ENCODE results near the gene PPP2R3A. TPM values are rescaled to one million over a fixed set of nuclear protein-coding genes. Genes with fewer than 3 reads are reported as not detected.
"Not testable (repeated sequence)": the region's sequence is repeated elsewhere in the genome, so short reads cannot be mapped to it uniquely, and the experiment has no call there.

PPP2R3A gene
- total RNA-seq, 1 experiment from 2014 or later, result 1.1 TPM

DNA sequence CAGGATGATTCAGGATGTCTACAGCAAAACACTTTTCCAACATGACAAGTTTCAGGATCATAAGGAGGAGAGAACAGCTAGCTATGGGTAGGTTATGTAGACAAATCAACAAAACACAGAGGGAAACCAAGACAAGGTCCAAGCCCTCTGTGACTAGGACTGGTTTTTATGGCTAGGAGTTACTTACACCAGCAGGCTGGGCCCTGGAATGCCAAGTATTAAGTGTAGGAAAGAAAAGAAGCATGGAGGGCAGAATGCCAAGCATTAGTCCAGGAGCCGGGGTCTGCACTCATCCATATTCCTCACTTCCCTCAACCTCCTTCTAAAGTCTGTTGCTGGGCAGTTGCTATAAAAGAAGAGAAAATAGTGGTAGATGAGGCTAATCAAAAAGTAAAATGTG is 35.3 kb upstream of the PPP2R3A start:
- Histone ChIP-seq H3K9me3 (ENCODE audit: low read depth, low read length, poor library complexity, severe bottlenecking) (no peaks in the 10 kb centered on the region), H3K27me3 (replicated peaks; ENCODE audit: insufficient read depth, low read depth, low read length, poor library complexity) (peaks cover 5% of the 10 kb centered on the region), H3K27ac (ENCODE audit: low read depth, low read length, poor library complexity, severe bottlenecking) (no peak overlapping the region), H3K36me3 (ENCODE audit: insufficient read depth, low read length, poor library complexity, severe bottlenecking) (no peaks in the 10 kb centered on the region), H3K4me3 (ENCODE audit: low read depth, low read length, poor library complexity, severe bottlenecking) (no peak overlapping the region), H3K4me1 (ENCODE audit: insufficient read depth, low read length, poor library complexity, severe bottlenecking) (no peaks in the 10 kb centered on the region)
- CTCF ChIA-PET, result no interaction called here
- TF ChIP-seq EZH2 (IDR thresholded peaks at IDR 0.05; ENCODE audit: borderline replicate concordance, low read depth, low read length, poor library complexity, severe bottlenecking), result no peak
- TF ChIP-seq, protein P1, sequence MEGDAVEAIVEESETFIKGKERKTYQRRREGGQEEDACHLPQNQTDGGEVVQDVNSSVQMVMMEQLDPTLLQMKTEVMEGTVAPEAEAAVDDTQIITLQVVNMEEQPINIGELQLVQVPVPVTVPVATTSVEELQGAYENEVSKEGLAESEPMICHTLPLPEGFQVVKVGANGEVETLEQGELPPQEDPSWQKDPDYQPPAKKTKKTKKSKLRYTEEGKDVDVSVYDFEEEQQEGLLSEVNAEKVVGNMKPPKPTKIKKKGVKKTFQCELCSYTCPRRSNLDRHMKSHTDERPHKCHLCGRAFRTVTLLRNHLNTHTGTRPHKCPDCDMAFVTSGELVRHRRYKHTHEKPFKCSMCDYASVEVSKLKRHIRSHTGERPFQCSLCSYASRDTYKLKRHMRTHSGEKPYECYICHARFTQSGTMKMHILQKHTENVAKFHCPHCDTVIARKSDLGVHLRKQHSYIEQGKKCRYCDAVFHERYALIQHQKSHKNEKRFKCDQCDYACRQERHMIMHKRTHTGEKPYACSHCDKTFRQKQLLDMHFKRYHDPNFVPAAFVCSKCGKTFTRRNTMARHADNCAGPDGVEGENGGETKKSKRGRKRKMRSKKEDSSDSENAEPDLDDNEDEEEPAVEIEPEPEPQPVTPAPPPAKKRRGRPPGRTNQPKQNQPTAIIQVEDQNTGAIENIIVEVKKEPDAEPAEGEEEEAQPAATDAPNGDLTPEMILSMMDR (conservative IDR thresholded peaks at IDR 0.05; ENCODE audit: low read depth, low read length), result no peak
- BruUV-seq (replicated peaks), result no TSS peak
- DNase-seq (ENCODE audit: low spot score), result no peak
- intact Hi-C loops (cut with micrococcal nuclease; ENCODE audit: unreplicated experiment), result no loop called here
- POLR2A ChIA-PET (ENCODE audit: low non-redundant PET), result no interaction called here

DNA sequence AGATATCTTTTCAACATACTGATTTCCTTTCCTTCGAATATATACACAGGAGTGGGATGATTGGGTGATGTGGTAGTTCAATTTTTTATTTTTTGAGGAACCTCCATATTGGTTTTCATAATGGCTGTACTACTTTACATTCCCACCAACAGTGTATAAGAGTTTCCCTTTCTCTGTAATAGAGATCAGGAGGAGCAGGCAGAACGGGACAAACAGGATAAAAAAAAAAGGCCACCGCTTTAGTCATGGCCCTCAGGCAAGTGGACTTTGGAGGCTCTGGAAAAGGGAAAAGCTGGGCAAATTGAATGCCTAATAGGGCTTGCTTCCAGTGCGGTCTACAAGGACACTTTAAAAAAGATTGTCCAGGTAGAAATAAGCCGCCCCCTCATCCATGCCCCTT is 30.4 kb upstream of the PPP2R3A start:
- POLR2A ChIA-PET (ENCODE audit: low non-redundant PET), result not testable (repeated sequence)

DNA sequence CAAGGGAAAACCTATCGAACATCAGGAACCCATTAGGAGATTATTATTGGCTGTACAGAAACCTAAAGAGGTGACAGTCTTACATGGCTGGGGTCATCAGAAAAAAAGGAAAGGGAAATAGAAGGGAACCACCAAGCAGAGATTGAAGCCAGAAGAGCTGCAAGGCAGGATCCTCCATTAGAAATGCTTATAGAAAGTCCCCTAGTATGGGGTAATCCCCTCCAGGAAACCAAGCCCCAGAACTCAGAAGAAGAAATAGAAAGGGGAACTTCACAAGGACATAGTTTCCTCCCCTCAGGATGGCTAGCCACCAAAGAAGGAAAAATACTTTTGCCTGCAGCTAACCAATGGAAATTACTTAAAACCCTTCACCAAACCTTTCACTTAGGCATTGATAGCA is 27.8 kb upstream of the PPP2R3A start:
- H3K27ac ChIP-seq (ENCODE audit: low read depth, low read length, poor library complexity, severe bottlenecking); H3K27me3 ChIP-seq (replicated peaks; ENCODE audit: insufficient read depth, low read depth, low read length, poor library complexity); DNase-seq (ENCODE audit: low spot score); H3K9me3 ChIP-seq (ENCODE audit: low read depth, low read length, poor library complexity, severe bottlenecking); H3K4me1 ChIP-seq (ENCODE audit: insufficient read depth, low read length, poor library complexity, severe bottlenecking); intact Hi-C loops (cut with micrococcal nuclease; ENCODE audit: unreplicated experiment); BruUV-seq (replicated peaks); H3K36me3 ChIP-seq (ENCODE audit: insufficient read depth, low read length, poor library complexity, severe bottlenecking); H3K4me3 ChIP-seq (ENCODE audit: low read depth, low read length, poor library complexity, severe bottlenecking); CTCF ChIA-PET; POLR2A ChIA-PET (ENCODE audit: low non-redundant PET): not testable (repeated sequence)

More for the DNA sequence above, 30.4 kb upstream of the PPP2R3A start:
- H3K9me3 ChIP-seq (ENCODE audit: low read depth, low read length, poor library complexity, severe bottlenecking); H3K27ac ChIP-seq (ENCODE audit: low read depth, low read length, poor library complexity, severe bottlenecking); intact Hi-C loops (cut with micrococcal nuclease; ENCODE audit: unreplicated experiment); H3K4me3 ChIP-seq (ENCODE audit: low read depth, low read length, poor library complexity, severe bottlenecking); BruUV-seq (replicated peaks); CTCF ChIA-PET; DNase-seq (ENCODE audit: low spot score); H3K4me1 ChIP-seq (ENCODE audit: insufficient read depth, low read length, poor library complexity, severe bottlenecking); H3K27me3 ChIP-seq (replicated peaks; ENCODE audit: insufficient read depth, low read depth, low read length, poor library complexity); H3K36me3 ChIP-seq (ENCODE audit: insufficient read depth, low read length, poor library complexity, severe bottlenecking): not testable (repeated sequence)

DNA sequence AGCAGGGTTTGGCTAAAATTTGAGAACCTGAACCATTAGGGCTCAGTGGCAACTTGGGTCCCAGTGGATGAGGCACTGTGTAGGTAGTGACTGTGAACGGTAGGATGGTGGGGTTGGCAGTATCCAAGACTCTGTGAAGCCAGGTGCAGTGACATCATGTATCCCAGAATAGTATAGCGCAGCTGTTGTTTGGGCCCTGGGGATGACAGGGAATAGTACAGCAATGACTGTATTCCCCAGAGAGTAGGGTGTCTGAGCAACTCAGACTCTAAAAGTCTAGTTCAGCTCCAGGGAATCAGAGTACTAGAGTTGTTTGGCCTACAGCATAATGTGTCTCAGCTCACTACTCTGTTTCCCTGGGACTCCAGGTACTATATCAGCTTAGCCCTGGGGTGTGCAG is 20.7 kb upstream of the PPP2R3A start:
- Histone ChIP-seq H3K9me3 (ENCODE audit: low read depth, low read length, poor library complexity, severe bottlenecking) (no peaks in the 10 kb centered on the region), H3K27ac (ENCODE audit: low read depth, low read length, poor library complexity, severe bottlenecking) (no peak overlapping the region), H3K4me3 (ENCODE audit: low read depth, low read length, poor library complexity, severe bottlenecking) (no peak overlapping the region), H3K4me1 (ENCODE audit: insufficient read depth, low read length, poor library complexity, severe bottlenecking) (no peaks in the 10 kb centered on the region), H3K36me3 (ENCODE audit: insufficient read depth, low read length, poor library complexity, severe bottlenecking) (no peaks in the 10 kb centered on the region), H3K27me3 (replicated peaks; ENCODE audit: insufficient read depth, low read depth, low read length, poor library complexity) (peaks cover 11% of the 10 kb centered on the region)
- TF ChIP-seq, protein P1 (conservative IDR thresholded peaks at IDR 0.05; ENCODE audit: low read depth, low read length), result no peak
- TF ChIP-seq EZH2 (IDR thresholded peaks at IDR 0.05; ENCODE audit: borderline replicate concordance, low read depth, low read length, poor library complexity, severe bottlenecking), result no peak
- no TSS peak for BruUV-seq (replicated peaks)
- POLR2A ChIA-PET (ENCODE audit: low non-redundant PET), result no interaction called here
- peak; percentile 14 for DNase-seq (ENCODE audit: low spot score)
- intact Hi-C loops (cut with micrococcal nuclease; ENCODE audit: unreplicated experiment), result no loop called here
- CTCF ChIA-PET, result no interaction called here

Data from A673 (cell line).